GM23338 (cell line): ENCODE measurements around the gene WDR91.
A peak's percentile ranks its signal among the peaks of the same experiment; 100 is the strongest.

Experiments
- CREB1 ChIP-seq: fragments of 250-450 bp; sonication (Bioruptor Pico); IDR thresholded peaks from 2 replicates; pipeline ENCODE4 v1.5.0; 2020; ENCODE audit warnings: low read depth, mild to moderate bottlenecking, moderate library complexity
- EZH2 ChIP-seq: fragments of 200-600 bp; sonication (generic); IDR thresholded peaks from one replicate; pipeline ENCODE4 v1.8.0; 2017; ENCODE audit warnings: antibody characterized with exemption, mild to moderate bottlenecking, low read depth; ENCODE audit not compliant: unreplicated experiment
- EZH2phosphoT487 ChIP-seq: fragments of 200-600 bp; sonication (generic); IDR thresholded peaks from one replicate; pipeline ENCODE4 v1.8.1; 2018; ENCODE audit warnings: antibody characterized with exemption; ENCODE audit not compliant: unreplicated experiment
- JUNB ChIP-seq: IDR thresholded peaks from one replicate; pipeline ENCODE4 v1.6.1; 2016; ENCODE audit warnings: antibody characterized with exemption; ENCODE audit not compliant: unreplicated experiment
- NANOG ChIP-seq: IDR thresholded peaks from 2 replicates; pipeline ENCODE4 v1.6.1; 2016; ENCODE audit warnings: antibody characterized with exemption, borderline replicate concordance
- POLR2AphosphoS5 ChIP-seq: IDR thresholded peaks from 2 replicates; pipeline ENCODE4 v1.6.1; 2016; ENCODE audit warnings: antibody characterized with exemption, low read depth
- TF ChIP-seq, protein P1 (sequence below), 2 experiments: fragments of 200-600 bp in 1 of 2; sonication (generic) in 1 of 2; conservative IDR thresholded peaks; 2 replicates each; pipeline versions ENCODE4 v1.5.1 to v1.6.1; 2016 to 2017; ENCODE audit warnings: antibody characterized with exemption in 2 of 2, low read depth in 2 of 2, mild to moderate bottlenecking in 2 of 2, moderate library complexity in 1 of 2
- TF ChIP-seq, protein P2 (sequence below): IDR thresholded peaks from one replicate; pipeline ENCODE4 v1.6.1; 2018; ENCODE audit warnings: antibody characterized with exemption; ENCODE audit not compliant: unreplicated experiment

DNA sequence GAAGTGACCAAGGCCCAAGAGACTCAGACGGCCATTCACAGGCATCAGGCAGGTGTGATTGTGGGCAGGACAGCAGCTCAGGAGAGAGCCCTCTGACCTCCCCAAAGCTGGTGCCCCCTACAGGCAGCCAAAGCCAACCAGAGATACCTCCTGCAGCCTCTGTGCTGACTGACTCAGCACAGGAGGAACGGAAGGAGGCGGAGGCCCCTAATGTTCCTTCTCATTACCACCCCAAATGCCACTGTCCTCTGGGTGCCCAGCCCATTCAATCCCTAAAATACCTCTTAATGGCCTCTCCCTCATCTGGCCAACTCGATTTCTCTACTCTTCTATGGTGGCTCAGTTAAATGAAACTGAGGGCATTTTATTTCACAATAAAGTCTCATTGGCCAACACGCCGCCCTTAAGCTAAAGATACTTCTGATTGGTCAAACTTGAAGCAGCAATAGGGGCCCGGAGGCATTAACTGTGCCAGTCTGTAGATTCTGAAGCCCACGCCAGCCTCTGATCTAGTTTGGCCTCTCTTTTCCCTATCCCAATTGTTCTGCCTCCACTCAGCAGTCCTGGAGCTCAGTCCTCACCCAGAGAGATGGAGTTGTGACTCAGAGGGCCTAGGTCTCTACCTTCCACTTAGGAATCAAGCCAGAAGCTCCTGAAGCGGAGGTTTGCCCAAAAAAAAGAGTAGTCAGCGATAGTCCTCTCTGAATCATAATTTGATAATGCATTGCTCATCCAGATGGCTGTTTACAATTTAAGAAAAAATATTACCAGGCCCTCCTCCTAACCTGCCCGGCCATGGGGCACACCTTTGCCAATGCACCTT, 42.0 kb downstream of the WDR91 start:
- TF ChIP-seq, protein P1, sequence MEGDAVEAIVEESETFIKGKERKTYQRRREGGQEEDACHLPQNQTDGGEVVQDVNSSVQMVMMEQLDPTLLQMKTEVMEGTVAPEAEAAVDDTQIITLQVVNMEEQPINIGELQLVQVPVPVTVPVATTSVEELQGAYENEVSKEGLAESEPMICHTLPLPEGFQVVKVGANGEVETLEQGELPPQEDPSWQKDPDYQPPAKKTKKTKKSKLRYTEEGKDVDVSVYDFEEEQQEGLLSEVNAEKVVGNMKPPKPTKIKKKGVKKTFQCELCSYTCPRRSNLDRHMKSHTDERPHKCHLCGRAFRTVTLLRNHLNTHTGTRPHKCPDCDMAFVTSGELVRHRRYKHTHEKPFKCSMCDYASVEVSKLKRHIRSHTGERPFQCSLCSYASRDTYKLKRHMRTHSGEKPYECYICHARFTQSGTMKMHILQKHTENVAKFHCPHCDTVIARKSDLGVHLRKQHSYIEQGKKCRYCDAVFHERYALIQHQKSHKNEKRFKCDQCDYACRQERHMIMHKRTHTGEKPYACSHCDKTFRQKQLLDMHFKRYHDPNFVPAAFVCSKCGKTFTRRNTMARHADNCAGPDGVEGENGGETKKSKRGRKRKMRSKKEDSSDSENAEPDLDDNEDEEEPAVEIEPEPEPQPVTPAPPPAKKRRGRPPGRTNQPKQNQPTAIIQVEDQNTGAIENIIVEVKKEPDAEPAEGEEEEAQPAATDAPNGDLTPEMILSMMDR (conservative IDR thresholded peaks at IDR 0.05; ENCODE audit: low read depth in 2 of 2) = peak; percentile 51 to 79
- TF ChIP-seq EZH2phosphoT487 (no peak), EZH2 (no peak), POLR2AphosphoS5 (no peak), NANOG (no peak), JUNB (no peak), CREB1 (CRISPR knock-in tag) (no peak)
- TF ChIP-seq, protein P2, sequence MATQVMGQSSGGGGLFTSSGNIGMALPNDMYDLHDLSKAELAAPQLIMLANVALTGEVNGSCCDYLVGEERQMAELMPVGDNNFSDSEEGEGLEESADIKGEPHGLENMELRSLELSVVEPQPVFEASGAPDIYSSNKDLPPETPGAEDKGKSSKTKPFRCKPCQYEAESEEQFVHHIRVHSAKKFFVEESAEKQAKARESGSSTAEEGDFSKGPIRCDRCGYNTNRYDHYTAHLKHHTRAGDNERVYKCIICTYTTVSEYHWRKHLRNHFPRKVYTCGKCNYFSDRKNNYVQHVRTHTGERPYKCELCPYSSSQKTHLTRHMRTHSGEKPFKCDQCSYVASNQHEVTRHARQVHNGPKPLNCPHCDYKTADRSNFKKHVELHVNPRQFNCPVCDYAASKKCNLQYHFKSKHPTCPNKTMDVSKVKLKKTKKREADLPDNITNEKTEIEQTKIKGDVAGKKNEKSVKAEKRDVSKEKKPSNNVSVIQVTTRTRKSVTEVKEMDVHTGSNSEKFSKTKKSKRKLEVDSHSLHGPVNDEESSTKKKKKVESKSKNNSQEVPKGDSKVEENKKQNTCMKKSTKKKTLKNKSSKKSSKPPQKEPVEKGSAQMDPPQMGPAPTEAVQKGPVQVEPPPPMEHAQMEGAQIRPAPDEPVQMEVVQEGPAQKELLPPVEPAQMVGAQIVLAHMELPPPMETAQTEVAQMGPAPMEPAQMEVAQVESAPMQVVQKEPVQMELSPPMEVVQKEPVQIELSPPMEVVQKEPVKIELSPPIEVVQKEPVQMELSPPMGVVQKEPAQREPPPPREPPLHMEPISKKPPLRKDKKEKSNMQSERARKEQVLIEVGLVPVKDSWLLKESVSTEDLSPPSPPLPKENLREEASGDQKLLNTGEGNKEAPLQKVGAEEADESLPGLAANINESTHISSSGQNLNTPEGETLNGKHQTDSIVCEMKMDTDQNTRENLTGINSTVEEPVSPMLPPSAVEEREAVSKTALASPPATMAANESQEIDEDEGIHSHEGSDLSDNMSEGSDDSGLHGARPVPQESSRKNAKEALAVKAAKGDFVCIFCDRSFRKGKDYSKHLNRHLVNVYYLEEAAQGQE = no peak
